ENCODE results near the gene DOCK4. TPM values are rescaled to one million over a fixed set of nuclear protein-coding genes. Genes with fewer than 3 reads are reported as not detected.

The DOCK4 gene
- total RNA-seq, 1 experiment from 2014 or later = 20.4 TPM

DNA sequence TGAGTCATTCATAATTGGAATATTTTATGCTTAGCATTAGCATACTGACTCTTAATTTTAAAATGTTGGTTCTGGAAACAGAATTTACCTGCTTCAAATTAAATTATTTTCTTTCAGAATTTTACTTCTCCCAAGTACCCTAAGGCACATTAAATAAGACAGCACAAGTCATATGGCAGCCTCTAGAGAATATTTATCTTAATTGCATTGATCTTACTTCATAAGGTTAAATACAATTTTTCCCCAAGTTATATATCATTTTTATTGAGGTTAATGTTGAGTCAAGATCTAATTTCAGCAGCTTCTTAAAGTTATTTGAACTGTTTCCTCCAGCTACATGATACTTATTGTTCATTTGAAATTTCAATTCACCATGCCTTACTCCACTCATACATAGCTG lies 520.9 kb downstream of the DOCK4 start (continued):
- TF ChIP-seq, protein P1, sequence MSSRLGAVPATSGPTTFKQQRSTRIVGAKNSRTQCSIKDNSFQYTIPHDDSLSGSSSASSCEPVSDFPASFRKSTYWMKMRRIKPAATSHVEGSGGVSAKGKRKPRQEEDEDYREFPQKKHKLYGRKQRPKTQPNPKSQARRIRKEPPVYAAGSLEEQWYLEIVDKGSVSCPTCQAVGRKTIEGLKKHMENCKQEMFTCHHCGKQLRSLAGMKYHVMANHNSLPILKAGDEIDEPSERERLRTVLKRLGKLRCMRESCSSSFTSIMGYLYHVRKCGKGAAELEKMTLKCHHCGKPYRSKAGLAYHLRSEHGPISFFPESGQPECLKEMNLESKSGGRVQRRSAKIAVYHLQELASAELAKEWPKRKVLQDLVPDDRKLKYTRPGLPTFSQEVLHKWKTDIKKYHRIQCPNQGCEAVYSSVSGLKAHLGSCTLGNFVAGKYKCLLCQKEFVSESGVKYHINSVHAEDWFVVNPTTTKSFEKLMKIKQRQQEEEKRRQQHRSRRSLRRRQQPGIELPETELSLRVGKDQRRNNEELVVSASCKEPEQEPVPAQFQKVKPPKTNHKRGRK (CRISPR knock-in tag; IDR thresholded peaks at IDR 0.05; ENCODE audit: borderline replicate concordance) = no peak
- no peak for TF ChIP-seq TEAD4 (CRISPR knock-in tag; IDR thresholded peaks at IDR 0.05)

DNA sequence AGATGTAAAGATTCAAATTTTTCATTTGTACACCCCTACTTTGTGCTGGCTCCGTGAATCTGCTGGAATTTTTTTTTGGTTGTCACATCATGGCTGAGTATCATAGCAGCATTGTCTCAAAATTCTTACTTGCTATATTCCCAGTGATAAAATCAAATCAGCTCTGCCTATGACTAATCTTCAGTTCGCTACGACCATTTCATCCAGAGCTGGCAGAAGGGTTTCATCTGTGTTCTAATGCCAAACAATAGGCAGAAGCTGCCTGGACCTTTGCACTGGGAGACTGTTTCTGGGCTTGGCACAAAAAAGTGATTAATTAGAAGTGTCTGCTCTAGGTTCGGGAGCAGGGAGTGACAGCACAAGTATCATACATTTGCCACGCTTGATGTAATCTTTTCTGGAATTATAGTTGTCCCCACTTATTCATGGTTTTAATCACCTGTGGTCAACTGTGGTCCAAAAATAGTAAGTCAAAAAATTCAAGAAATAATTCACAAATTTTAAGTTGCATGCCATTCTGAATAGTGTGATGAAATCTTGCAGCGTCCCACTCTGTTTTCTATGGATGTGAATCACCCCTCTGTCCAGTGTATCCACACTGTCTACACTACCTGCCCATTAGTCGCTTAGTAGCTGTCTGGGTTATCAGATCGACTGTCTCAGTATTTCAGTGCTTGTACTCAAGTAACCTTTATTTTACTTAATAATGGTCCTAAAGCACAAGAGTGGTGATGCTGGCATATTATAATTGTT lies 523.4 kb downstream of the DOCK4 start:
- ChIA-PET CTCF (no interaction called here), POLR2A (no interaction called here)
- no peak overlapping the region for H3K4me3 Mint-ChIP-seq
- H3K9me3 Mint-ChIP-seq = no peaks in the 10 kb centered on the region
- ATAC-seq (no peak), DNase-seq (ENCODE audit: low spot score) (no peak)
- no peaks in the 10 kb centered on the region for H3K4me1 Mint-ChIP-seq
- TF ChIP-seq, protein P2, sequence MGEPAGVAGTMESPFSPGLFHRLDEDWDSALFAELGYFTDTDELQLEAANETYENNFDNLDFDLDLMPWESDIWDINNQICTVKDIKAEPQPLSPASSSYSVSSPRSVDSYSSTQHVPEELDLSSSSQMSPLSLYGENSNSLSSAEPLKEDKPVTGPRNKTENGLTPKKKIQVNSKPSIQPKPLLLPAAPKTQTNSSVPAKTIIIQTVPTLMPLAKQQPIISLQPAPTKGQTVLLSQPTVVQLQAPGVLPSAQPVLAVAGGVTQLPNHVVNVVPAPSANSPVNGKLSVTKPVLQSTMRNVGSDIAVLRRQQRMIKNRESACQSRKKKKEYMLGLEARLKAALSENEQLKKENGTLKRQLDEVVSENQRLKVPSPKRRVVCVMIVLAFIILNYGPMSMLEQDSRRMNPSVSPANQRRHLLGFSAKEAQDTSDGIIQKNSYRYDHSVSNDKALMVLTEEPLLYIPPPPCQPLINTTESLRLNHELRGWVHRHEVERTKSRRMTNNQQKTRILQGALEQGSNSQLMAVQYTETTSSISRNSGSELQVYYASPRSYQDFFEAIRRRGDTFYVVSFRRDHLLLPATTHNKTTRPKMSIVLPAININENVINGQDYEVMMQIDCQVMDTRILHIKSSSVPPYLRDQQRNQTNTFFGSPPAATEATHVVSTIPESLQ (CRISPR knock-in tag; IDR thresholded peaks at IDR 0.05) = no peak
- no peak for TF ChIP-seq IRF2 (CRISPR knock-in tag; IDR thresholded peaks at IDR 0.05; ENCODE audit: borderline replicate concordance, low read depth)
- no peak for TF ChIP-seq SMAD4 (CRISPR knock-in tag; IDR thresholded peaks at IDR 0.05)
- TF ChIP-seq, protein P3, sequence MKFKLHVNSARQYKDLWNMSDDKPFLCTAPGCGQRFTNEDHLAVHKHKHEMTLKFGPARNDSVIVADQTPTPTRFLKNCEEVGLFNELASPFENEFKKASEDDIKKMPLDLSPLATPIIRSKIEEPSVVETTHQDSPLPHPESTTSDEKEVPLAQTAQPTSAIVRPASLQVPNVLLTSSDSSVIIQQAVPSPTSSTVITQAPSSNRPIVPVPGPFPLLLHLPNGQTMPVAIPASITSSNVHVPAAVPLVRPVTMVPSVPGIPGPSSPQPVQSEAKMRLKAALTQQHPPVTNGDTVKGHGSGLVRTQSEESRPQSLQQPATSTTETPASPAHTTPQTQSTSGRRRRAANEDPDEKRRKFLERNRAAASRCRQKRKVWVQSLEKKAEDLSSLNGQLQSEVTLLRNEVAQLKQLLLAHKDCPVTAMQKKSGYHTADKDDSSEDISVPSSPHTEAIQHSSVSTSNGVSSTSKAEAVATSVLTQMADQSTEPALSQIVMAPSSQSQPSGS (CRISPR knock-in tag; IDR thresholded peaks at IDR 0.05; ENCODE audit: borderline replicate concordance, low read depth) = no peak
- no peak for TF ChIP-seq GTF2I (CRISPR knock-in tag; conservative IDR thresholded peaks at IDR 0.05)
- TF ChIP-seq ZNF138 (CRISPR knock-in tag; conservative IDR thresholded peaks at IDR 0.05) = no peak
- TF ChIP-seq ZNF121 (CRISPR knock-in tag; IDR thresholded peaks at IDR 0.05) = no peak
- TF ChIP-seq ZNF671 (CRISPR knock-in tag; IDR thresholded peaks at IDR 0.05) = no peak
- TF ChIP-seq MXD4 (CRISPR knock-in tag; IDR thresholded peaks at IDR 0.05; ENCODE audit: borderline replicate concordance) = no peak
- TF ChIP-seq, protein P4, sequence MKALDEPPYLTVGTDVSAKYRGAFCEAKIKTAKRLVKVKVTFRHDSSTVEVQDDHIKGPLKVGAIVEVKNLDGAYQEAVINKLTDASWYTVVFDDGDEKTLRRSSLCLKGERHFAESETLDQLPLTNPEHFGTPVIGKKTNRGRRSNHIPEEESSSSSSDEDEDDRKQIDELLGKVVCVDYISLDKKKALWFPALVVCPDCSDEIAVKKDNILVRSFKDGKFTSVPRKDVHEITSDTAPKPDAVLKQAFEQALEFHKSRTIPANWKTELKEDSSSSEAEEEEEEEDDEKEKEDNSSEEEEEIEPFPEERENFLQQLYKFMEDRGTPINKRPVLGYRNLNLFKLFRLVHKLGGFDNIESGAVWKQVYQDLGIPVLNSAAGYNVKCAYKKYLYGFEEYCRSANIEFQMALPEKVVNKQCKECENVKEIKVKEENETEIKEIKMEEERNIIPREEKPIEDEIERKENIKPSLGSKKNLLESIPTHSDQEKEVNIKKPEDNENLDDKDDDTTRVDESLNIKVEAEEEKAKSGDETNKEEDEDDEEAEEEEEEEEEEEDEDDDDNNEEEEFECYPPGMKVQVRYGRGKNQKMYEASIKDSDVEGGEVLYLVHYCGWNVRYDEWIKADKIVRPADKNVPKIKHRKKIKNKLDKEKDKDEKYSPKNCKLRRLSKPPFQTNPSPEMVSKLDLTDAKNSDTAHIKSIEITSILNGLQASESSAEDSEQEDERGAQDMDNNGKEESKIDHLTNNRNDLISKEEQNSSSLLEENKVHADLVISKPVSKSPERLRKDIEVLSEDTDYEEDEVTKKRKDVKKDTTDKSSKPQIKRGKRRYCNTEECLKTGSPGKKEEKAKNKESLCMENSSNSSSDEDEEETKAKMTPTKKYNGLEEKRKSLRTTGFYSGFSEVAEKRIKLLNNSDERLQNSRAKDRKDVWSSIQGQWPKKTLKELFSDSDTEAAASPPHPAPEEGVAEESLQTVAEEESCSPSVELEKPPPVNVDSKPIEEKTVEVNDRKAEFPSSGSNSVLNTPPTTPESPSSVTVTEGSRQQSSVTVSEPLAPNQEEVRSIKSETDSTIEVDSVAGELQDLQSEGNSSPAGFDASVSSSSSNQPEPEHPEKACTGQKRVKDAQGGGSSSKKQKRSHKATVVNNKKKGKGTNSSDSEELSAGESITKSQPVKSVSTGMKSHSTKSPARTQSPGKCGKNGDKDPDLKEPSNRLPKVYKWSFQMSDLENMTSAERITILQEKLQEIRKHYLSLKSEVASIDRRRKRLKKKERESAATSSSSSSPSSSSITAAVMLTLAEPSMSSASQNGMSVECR (CRISPR knock-in tag; IDR thresholded peaks at IDR 0.05; ENCODE audit: borderline replicate concordance) = no peak
- TF ChIP-seq FOXP1 (CRISPR knock-in tag; IDR thresholded peaks at IDR 0.05; ENCODE audit: borderline replicate concordance) = no peak
- TF ChIP-seq, protein P5, sequence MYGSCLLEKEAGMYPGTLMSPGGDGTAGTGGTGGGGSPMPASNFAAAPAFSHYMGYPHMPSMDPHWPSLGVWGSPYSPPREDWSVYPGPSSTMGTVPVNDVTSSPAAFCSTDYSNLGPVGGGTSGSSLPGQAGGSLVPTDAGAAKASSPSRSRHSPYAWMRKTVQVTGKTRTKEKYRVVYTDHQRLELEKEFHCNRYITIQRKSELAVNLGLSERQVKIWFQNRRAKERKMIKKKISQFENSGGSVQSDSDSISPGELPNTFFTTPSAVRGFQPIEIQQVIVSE (CRISPR knock-in tag; IDR thresholded peaks at IDR 0.05; ENCODE audit: borderline replicate concordance) = no peak
- TF ChIP-seq RORB (CRISPR knock-in tag; IDR thresholded peaks at IDR 0.05) = no peak
- TF ChIP-seq, protein P6, sequence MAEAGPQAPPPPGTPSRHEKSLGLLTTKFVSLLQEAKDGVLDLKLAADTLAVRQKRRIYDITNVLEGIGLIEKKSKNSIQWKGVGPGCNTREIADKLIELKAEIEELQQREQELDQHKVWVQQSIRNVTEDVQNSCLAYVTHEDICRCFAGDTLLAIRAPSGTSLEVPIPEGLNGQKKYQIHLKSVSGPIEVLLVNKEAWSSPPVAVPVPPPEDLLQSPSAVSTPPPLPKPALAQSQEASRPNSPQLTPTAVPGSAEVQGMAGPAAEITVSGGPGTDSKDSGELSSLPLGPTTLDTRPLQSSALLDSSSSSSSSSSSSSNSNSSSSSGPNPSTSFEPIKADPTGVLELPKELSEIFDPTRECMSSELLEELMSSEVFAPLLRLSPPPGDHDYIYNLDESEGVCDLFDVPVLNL (CRISPR knock-in tag; IDR thresholded peaks at IDR 0.05; ENCODE audit: borderline replicate concordance, low read depth) = no peak
- no peak for TF ChIP-seq ESRRA (CRISPR knock-in tag; IDR thresholded peaks at IDR 0.05; ENCODE audit: borderline replicate concordance)
- TF ChIP-seq, protein P7, sequence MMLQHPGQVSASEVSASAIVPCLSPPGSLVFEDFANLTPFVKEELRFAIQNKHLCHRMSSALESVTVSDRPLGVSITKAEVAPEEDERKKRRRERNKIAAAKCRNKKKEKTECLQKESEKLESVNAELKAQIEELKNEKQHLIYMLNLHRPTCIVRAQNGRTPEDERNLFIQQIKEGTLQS (CRISPR knock-in tag; conservative IDR thresholded peaks at IDR 0.05) = no peak
- TF ChIP-seq JUN (CRISPR knock-in tag; IDR thresholded peaks at IDR 0.05) = no peak
- no peaks in the 10 kb centered on the region for H3K36me3 Mint-ChIP-seq
- no peak overlapping the region for H3K27ac Mint-ChIP-seq
- H3K27me3 Mint-ChIP-seq (ENCODE audit: low read depth) = no peaks in the 10 kb centered on the region
